ENCODE results near the gene KCNIP1.

The KCNIP1 gene

GRCh38 chr5:170499621-170500020 is 4.2 kb upstream of the KCNIP1 start:
- Histone ChIP-seq H3F3A (ENCODE audit: insufficient read depth) (no peaks in the 10 kb centered on the region), H4K20me1 (ENCODE audit: low read depth, low read length) (no peaks in the 10 kb centered on the region), H3K27me3 (ENCODE audit: low read length) (no peaks in the 10 kb centered on the region), H3K9me3 (ENCODE audit: insufficient read depth, low read length) (no peaks in the 10 kb centered on the region), H3K9ac (ENCODE audit: low read length) (no peak overlapping the region), H3K79me2 (ENCODE audit: insufficient read depth, low read length) (no peaks in the 10 kb centered on the region), H3K36me3 (ENCODE audit: low read length) (no peaks in the 10 kb centered on the region), H3K4me2 (ENCODE audit: low read depth, low read length, poor library complexity, severe bottlenecking) (no peak overlapping the region), H3K27ac (ENCODE audit: low read depth, low read length) (no peak overlapping the region), H3K4me3 (ENCODE audit: insufficient read depth, low read length, poor library complexity, severe bottlenecking) (no peak overlapping the region), H3K9me2 (replicated peaks; ENCODE audit: insufficient read depth, low read length) (no peaks in the 10 kb centered on the region), H2AFZ (ENCODE audit: low read depth, low read length, severe bottlenecking) (no peak overlapping the region)
- TF ChIP-seq EZH2phosphoT487 (conservative IDR thresholded peaks at IDR 0.05; ENCODE audit: low read length) (no peak), CTCF (IDR thresholded peaks at IDR 0.05; ENCODE audit: insufficient read depth, low read length, poor library complexity, severe bottlenecking) (no peak)

- H3K4me2 ChIP-seq (ENCODE audit: low read depth, low read length, poor library complexity, severe bottlenecking): no peak overlapping the region
- H3K79me2 ChIP-seq (ENCODE audit: insufficient read depth, low read length): no peaks in the 10 kb centered on the region
- no peak for TF ChIP-seq CTCF (IDR thresholded peaks at IDR 0.05; ENCODE audit: insufficient read depth, low read length, poor library complexity, severe bottlenecking)
- no peak for TF ChIP-seq EZH2phosphoT487 (conservative IDR thresholded peaks at IDR 0.05; ENCODE audit: low read length)
- H4K20me1 ChIP-seq (ENCODE audit: low read depth, low read length): no peaks in the 10 kb centered on the region
- no peak overlapping the region for H3K4me3 ChIP-seq (ENCODE audit: insufficient read depth, low read length, poor library complexity, severe bottlenecking)
- H2AFZ ChIP-seq (ENCODE audit: low read depth, low read length, severe bottlenecking): no peak overlapping the region
- no peaks in the 10 kb centered on the region for H3K9me2 ChIP-seq (replicated peaks; ENCODE audit: insufficient read depth, low read length)
- no peaks in the 10 kb centered on the region for H3K9me3 ChIP-seq (ENCODE audit: insufficient read depth, low read length)
- no peaks in the 10 kb centered on the region for H3K36me3 ChIP-seq (ENCODE audit: low read length)
- H3K27me3 ChIP-seq (ENCODE audit: low read length): no peaks in the 10 kb centered on the region
- H3F3A ChIP-seq (ENCODE audit: insufficient read depth): no peaks in the 10 kb centered on the region
- no peak overlapping the region for H3K9ac ChIP-seq (ENCODE audit: low read length)
- H3K27ac ChIP-seq (ENCODE audit: low read depth, low read length): no peak overlapping the region
Measured at GRCh38 chr5:170501361-170501760, 2.5 kb upstream of the KCNIP1 start.

GRCh38 chr5:170501931-170502330 is 1.9 kb upstream of the KCNIP1 start:
- Histone ChIP-seq H3K9me3 (ENCODE audit: insufficient read depth, low read length) (no peaks in the 10 kb centered on the region), H3F3A (ENCODE audit: insufficient read depth) (no peaks in the 10 kb centered on the region), H2AFZ (ENCODE audit: low read depth, low read length, severe bottlenecking) (no peak overlapping the region), H3K36me3 (ENCODE audit: low read length) (no peaks in the 10 kb centered on the region), H3K27ac (ENCODE audit: low read depth, low read length) (no peak overlapping the region), H3K27me3 (ENCODE audit: low read length) (no peaks in the 10 kb centered on the region), H3K79me2 (ENCODE audit: insufficient read depth, low read length) (no peaks in the 10 kb centered on the region), H4K20me1 (ENCODE audit: low read depth, low read length) (no peaks in the 10 kb centered on the region), H3K9me2 (replicated peaks; ENCODE audit: insufficient read depth, low read length) (no peaks in the 10 kb centered on the region), H3K9ac (ENCODE audit: low read length) (no peak overlapping the region), H3K4me3 (ENCODE audit: insufficient read depth, low read length, poor library complexity, severe bottlenecking) (no peak overlapping the region), H3K4me2 (ENCODE audit: low read depth, low read length, poor library complexity, severe bottlenecking) (no peak overlapping the region)
- TF ChIP-seq CTCF (IDR thresholded peaks at IDR 0.05; ENCODE audit: insufficient read depth, low read length, poor library complexity, severe bottlenecking) (no peak), EZH2phosphoT487 (conservative IDR thresholded peaks at IDR 0.05; ENCODE audit: low read length) (no peak)

All from SU-DHL-6 (cell line).